Activated CD4-positive, alpha-beta T cell treated with anti-CD3 and anti-CD28 coated beads, Interleukin-2, amount 50 U/mL, for 4 hours (primary cell): ENCODE data around the gene PDE1A.

Source experiments
- DNase-seq, 2 experiments: peaks; one replicate each; pipeline ENCODE4 v3.0.0-alpha.2; 2020

The PDE1A gene

GRCh38 chr2:182261860-182262387, 164.9 kb downstream of the PDE1A start:
- no peak for DNase-seq

GRCh38 chr2:182259629-182260150, 167.1 kb downstream of the PDE1A start:
- no peak for DNase-seq

- DNase-seq, result no peak
Observed at GRCh38 chr2:182252534-182252933, 174.3 kb downstream of the PDE1A start.

- no peak for DNase-seq
Observed at GRCh38 chr2:182248898-182249297, 177.9 kb downstream of the PDE1A start.

- DNase-seq, result no peak
Observed at GRCh38 chr2:182248362-182248761, 178.5 kb downstream of the PDE1A start.

- no peak for DNase-seq
Observed at GRCh38 chr2:182247831-182248230, 179.0 kb downstream of the PDE1A start.

- DNase-seq, result no peak
Observed at GRCh38 chr2:182245963-182246362, 180.9 kb downstream of the PDE1A start.

- DNase-seq, result no peak
Observed at GRCh38 chr2:182242609-182243008, 184.2 kb downstream of the PDE1A start.

- no peak for DNase-seq
Observed at GRCh38 chr2:182241936-182242335, 184.9 kb downstream of the PDE1A start.

GRCh38 chr2:182240862-182241371, 185.9 kb downstream of the PDE1A start:
- DNase-seq, result peak in 1 of 2 experiments; percentile 1

- no peak for DNase-seq
Observed at GRCh38 chr2:182230561-182230960, 196.3 kb downstream of the PDE1A start.

GRCh38 chr2:182229297-182229696, 197.5 kb downstream of the PDE1A start:
- no peak for DNase-seq

- no peak for DNase-seq
Observed at GRCh38 chr2:182228741-182229140, 198.1 kb downstream of the PDE1A start.

GRCh38 chr2:182228073-182228473, 198.8 kb downstream of the PDE1A start:
- no peak for DNase-seq

- DNase-seq, result no peak
Observed at GRCh38 chr2:182226807-182227206, 200.0 kb downstream of the PDE1A start.

GRCh38 chr2:182224669-182225068, 202.2 kb downstream of the PDE1A start:
- no peak for DNase-seq

- DNase-seq, result no peak
Observed at GRCh38 chr2:182220998-182221397, 205.8 kb downstream of the PDE1A start.

GRCh38 chr2:182220335-182220734, 206.5 kb downstream of the PDE1A start:
- no peak for DNase-seq

GRCh38 chr2:182210669-182211068, 216.2 kb downstream of the PDE1A start:
- DNase-seq, result no peak

GRCh38 chr2:182208421-182208820, 218.4 kb downstream of the PDE1A start:
- no peak for DNase-seq

GRCh38 chr2:182207049-182207746, 219.6 kb downstream of the PDE1A start:
- no peak for DNase-seq

GRCh38 chr2:182197529-182197928, 229.3 kb downstream of the PDE1A start:
- DNase-seq, result no peak

- no peak for DNase-seq
Observed at GRCh38 chr2:182193291-182193690, 233.5 kb downstream of the PDE1A start.

GRCh38 chr2:182191061-182191460, 235.8 kb downstream of the PDE1A start:
- no peak for DNase-seq

- no peak for DNase-seq
Observed at GRCh38 chr2:182187130-182187529, 239.7 kb downstream of the PDE1A start.
